ENCODE data around the gene PKP2. TPM values are rescaled to one million over a fixed set of nuclear protein-coding genes. Genes with fewer than 3 reads are reported as not detected.
A peak's percentile ranks its signal among the peaks of the same experiment; 100 is the strongest.

PKP2 gene
- total and polyA plus RNA-seq, 8 donors = 1.5 to 6.7 (median 4.2) TPM

DNA sequence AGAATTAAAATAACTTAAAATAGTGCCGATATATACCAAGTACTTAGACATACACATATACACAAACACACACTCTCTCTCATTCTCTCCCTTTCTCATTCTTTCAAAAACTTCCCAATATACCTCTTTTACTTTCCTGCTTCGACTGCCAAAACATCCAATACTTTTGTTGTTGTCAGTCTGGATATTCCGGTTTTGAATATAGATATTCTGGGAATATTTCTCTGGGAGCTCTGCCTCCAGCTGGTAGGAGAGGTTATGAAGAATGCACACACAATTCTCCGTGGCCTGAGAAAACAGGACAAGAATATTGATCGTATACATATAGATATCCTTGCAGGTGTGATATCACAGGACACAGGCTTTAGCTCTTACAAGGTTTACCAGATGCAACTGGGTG lies 74.2 kb downstream of the PKP2 start:
- Histone ChIP-seq H3K4me1 (no peaks in the 10 kb centered on the region), H3K27me3 (no peaks in the 10 kb centered on the region), H3K36me3 (peaks cover 0 to 8% of the 10 kb centered on the region in 2 donors), H3K27ac (no peak overlapping the region), H3K4me3 (no peak overlapping the region), H3K9me3 (no peaks in the 10 kb centered on the region)
- intact Hi-C loops (cut with DNase I) = no loop called here
- DNase-seq (no peak), ATAC-seq (no peak)
- no peak for TF ChIP-seq CTCF (IDR thresholded peaks at IDR 0.05)

GRCh38 chr12:32821710-32822109 lies 74.9 kb downstream of the PKP2 start:
- no peaks in the 10 kb centered on the region for H3K9me3 ChIP-seq
- intact Hi-C loops (cut with DNase I) = no loop called here
- no peaks in the 10 kb centered on the region for H3K4me1 ChIP-seq
- H3K36me3 ChIP-seq = peaks cover 0 to 8% of the 10 kb centered on the region in 2 donors
- no peaks in the 10 kb centered on the region for H3K27me3 ChIP-seq
- no peak for ATAC-seq
- TF ChIP-seq CTCF (IDR thresholded peaks at IDR 0.05) = no peak
- H3K4me3 ChIP-seq = no peak overlapping the region
- DNase-seq = peak in 2 of 4 donors; percentile 12 to 32
- H3K27ac ChIP-seq = no peak overlapping the region

DNA sequence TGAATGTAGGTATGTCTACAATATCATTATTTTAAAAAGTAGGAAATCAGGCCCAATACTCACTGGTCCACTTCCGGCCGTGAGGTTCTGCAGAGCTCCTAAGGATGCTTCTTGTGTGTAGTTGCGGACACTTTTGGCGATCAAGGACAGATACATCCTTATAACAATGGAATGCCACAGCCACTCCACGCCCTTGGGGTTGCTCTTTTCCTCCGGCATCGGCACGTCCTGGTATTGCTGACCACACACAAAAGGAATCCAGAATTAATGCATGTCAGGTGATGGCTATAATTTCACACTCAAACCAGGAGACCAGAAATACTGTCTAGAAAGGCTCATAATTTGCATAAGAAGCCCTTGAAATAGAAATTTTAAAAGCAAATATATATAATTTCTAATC lies 75.3 kb downstream of the PKP2 start:
- Histone ChIP-seq H3K27ac (no peak overlapping the region), H3K4me1 (no peaks in the 10 kb centered on the region), H3K4me3 (no peak overlapping the region), H3K27me3 (no peaks in the 10 kb centered on the region), H3K36me3 (peaks cover 0 to 8% of the 10 kb centered on the region in 2 donors), H3K9me3 (no peaks in the 10 kb centered on the region)
- ATAC-seq (no peak), DNase-seq (no peak)
- TF ChIP-seq CTCF (IDR thresholded peaks at IDR 0.05) = no peak
- intact Hi-C loops (cut with DNase I) = no loop called here

DNA sequence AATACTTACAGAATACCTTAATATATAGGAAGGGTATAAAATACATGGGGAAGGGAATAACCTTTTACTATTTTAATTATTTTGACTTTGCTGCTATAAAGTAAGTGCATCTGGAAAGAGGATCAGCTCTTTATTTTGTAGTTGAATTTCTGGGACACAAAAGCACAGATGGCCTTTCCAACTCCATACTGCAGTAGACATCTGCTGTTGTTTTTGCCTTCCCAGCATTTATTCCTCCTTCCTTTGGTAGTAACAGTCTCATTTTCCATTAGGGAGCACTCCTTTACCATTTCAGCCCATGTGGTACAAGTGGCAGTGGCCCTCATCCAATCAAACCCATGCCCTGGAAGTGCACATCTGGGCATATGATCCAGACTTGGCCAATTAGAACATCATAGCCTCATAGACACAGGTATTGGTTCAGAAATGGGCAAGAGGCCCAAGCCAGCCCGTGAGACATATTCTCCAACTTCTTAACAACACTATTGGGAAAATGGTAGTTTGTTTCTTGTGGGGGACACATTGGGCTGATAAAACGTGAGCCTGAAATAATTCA lies 76.1 kb downstream of the PKP2 start:
- Histone ChIP-seq H3K4me1 (no peaks in the 10 kb centered on the region), H3K27ac (no peak overlapping the region), H3K27me3 (no peaks in the 10 kb centered on the region), H3K4me3 (no peak overlapping the region), H3K9me3 (no peaks in the 10 kb centered on the region), H3K36me3 (peaks cover 0 to 8% of the 10 kb centered on the region in 2 donors)
- intact Hi-C loops (cut with DNase I) = no loop called here
- DNase-seq = no peak
- ATAC-seq = no peak
- TF ChIP-seq CTCF (IDR thresholded peaks at IDR 0.05) = no peak

GRCh38 chr12:32819424-32819823 lies 77.2 kb downstream of the PKP2 start:
- ATAC-seq (no peak), DNase-seq (no peak)
- peaks cover 0 to 8% of the 10 kb centered on the region in 2 donors for H3K36me3 ChIP-seq
- H3K27ac ChIP-seq = no peak overlapping the region
- H3K4me1 ChIP-seq = no peaks in the 10 kb centered on the region
- intact Hi-C loops (cut with DNase I) = no loop called here
- H3K4me3 ChIP-seq = no peak overlapping the region
- no peaks in the 10 kb centered on the region for H3K9me3 ChIP-seq
- no peak for TF ChIP-seq CTCF (IDR thresholded peaks at IDR 0.05)
- no peaks in the 10 kb centered on the region for H3K27me3 ChIP-seq

Measured in left lung (tissue), 10 donors.